Stimulated activated effector memory CD8-positive, alpha-beta T cell treated with anti-CD3 and anti-CD28 coated beads, Interleukin-12 subunit alpha, Interleukin-12 subunit beta, amount 100 ng/mL, for 72 hours (primary cell): ENCODE results near the gene HOXA7.

Experiments used
- ATAC-seq: fragments of 150-1000 bp; cut with Tn5 transposase; 2 replicates; pipeline ENCODE4 v1.10.0; 2021
- DNase-seq, 2 donors: peaks; one replicate each; pipeline ENCODE4 v3.0.0; 2021 to 2022; ENCODE audit warnings: low spot score in 2 of 2
- H3K27ac Mint-ChIP-seq: one replicate; pipeline ENCODE4 v1.8.0; 2022; ENCODE audit warnings: mild to moderate bottlenecking, mixed read lengths
- H3K36me3 Mint-ChIP-seq: one replicate; pipeline ENCODE4 v1.8.0; 2022; ENCODE audit warnings: mild to moderate bottlenecking, mixed read lengths
- H3K4me1 Mint-ChIP-seq: one replicate; pipeline ENCODE4 v1.8.0; 2022; ENCODE audit warnings: mixed read lengths
- H3K4me3 Mint-ChIP-seq: one replicate; pipeline ENCODE4 v1.8.0; 2022; ENCODE audit warnings: mild to moderate bottlenecking, mixed read lengths
- H3K9me3 Mint-ChIP-seq: one replicate; pipeline ENCODE4 v1.8.0; 2022; ENCODE audit warnings: mixed read lengths

Gene HOXA7

DNA sequence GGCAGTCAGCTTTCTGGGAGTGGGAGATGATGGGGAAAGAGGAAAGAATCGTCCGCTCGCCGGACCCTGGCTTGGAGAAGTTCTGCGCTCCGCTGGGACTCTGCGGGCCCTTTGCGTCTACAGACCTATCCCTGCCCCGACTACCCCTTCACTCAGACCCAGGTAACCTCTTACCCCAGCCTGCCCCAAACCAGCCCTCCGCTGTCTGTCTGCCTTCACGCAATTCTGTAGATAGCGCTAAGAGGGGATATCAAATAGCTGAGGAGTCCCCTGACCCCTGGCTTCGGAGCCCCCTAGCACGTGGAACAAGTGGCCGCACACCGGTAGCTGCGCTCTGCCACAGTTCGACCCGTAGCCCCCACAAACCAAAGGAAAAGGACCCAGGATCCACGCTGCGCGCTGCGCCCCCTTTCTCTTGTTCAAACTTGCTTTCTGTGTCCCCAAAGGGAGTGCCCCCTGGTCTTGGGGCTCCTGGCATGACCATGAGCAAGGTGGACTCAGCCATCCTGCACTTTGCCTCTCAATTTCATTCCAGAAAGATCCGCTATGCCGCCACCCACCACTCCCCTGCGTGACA lies 32.9 kb downstream of the HOXA7 start:
- Mint-ChIP-seq H3K9me3 (no peaks in the 10 kb centered on the region), H3K4me1 (no peaks in the 10 kb centered on the region), H3K4me3 (no peak overlapping the region), H3K27ac (no peak overlapping the region), H3K36me3 (no peaks in the 10 kb centered on the region)
- no peak for DNase-seq
- ATAC-seq = no peak

DNA sequence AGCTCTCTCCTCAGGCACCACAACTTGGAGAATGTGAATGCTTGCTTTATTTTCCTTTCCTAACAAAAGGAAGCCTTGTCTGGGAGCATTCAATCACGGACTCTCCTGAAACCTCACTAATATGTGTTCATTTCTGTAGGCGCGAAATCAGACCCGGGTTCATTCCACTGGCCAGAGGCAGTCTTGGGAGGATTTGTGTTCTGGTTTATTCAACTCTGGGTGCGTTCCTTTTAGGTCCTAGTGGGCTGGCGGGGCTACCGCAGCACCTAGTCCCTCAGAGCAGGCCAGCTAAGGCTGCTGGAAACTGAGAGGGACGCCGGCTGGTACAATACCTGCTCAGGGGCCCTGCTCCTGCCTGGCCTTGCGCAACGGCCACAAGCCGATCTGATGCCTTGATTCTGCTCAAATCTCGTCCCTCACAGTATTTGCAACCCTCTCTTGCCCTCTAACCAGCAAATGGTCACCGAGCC lies 33.4 kb downstream of the HOXA7 start:
- DNase-seq = no peak
- Mint-ChIP-seq H3K36me3 (no peaks in the 10 kb centered on the region), H3K27ac (no peak overlapping the region), H3K4me1 (no peaks in the 10 kb centered on the region), H3K9me3 (no peaks in the 10 kb centered on the region), H3K4me3 (no peak overlapping the region)
- ATAC-seq = no peak

DNA sequence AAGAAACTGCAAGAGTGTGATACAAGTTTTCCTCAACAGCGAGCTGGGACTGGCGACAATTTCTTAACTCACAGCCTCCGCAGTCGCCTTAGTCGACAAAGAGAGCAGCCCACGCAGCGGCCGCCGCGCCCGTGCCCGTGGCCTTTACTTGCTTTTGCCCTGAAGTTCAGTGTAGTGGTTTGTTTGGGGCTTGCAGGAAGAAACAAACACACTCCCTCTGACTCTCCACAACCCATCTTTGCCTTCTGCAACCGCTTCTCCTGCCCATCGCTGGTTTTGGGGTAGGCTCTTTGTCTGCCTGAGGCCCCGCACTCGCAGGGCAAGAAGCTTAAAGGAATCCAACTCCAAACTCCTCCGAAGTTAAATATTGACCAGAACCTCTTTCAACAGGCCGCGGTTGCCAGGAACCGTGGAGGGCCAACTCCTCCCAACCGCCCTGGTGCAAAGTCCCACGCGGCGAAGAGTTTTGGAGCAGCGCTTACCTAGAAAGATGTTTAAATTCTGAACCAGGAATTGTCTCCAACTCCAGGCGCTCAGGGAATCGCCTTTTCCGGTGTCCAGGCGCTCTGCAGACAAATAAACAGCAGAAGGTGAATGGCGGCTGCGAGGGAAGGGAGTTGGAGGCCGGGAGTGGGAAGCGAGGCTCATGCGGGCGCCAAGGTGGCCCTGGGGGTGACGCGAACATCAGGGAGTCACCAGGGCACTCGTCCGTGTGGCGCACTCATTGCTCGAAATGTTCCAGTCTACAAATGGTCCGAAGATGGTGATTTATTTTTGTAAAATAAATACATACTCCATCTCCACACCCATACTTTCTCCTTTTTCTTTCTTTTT lies 34.2 kb downstream of the HOXA7 start:
- H3K36me3 Mint-ChIP-seq = no peaks in the 10 kb centered on the region
- no peak for DNase-seq
- H3K4me3 Mint-ChIP-seq = no peak overlapping the region
- H3K9me3 Mint-ChIP-seq = no peaks in the 10 kb centered on the region
- no peaks in the 10 kb centered on the region for H3K4me1 Mint-ChIP-seq
- no peak for ATAC-seq
- H3K27ac Mint-ChIP-seq = no peak overlapping the region

DNA sequence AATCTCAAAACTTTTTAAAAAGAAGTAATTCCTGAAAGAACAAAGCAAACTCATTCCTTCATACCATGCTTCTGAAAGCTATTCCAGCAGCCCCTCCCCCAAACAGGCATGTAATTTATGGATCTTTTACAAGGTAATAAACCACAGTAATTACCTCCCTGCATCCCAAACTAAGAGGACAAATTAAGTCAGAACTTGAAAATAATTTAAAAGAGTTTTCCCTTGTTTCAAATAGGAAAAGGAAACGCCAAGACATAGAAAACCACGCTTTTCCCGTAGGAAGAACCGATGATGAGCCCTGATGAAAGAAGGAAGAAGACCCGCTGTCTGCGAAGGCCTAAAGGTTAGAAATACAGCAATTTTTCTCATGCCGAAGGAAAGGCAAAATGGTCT lies 34.8 kb downstream of the HOXA7 start:
- Mint-ChIP-seq H3K36me3 (no peaks in the 10 kb centered on the region), H3K4me1 (no peaks in the 10 kb centered on the region), H3K9me3 (no peaks in the 10 kb centered on the region), H3K4me3 (no peak overlapping the region), H3K27ac (no peak overlapping the region)
- DNase-seq (no peak), ATAC-seq (no peak)

DNA sequence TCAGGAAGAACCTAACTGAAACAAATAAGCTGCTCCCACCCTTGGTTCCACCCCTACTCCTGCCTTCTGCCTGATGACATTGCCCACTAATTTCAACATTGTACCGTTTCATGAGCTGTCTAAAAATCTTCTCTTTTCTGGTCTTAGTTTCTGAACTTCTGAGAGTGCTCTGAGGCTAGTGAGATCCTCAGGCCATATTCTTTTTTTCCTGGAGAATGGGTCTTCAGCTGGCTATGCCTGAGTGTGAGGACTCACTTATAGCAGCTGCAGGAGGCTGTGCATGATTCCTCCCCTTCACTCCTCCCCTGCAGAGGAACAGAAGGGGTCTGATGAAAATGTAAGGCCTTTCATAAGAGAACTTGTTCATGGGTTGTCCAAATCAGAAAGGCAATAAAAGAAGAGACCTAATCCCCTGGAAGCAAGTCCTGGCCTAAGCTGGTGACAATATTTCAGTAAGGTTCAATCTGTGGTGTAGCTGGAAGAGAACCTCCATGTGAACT lies 37.0 kb downstream of the HOXA7 start:
- no peaks in the 10 kb centered on the region for H3K36me3 Mint-ChIP-seq
- no peak overlapping the region for H3K27ac Mint-ChIP-seq
- ATAC-seq (no peak), DNase-seq (no peak)
- no peaks in the 10 kb centered on the region for H3K4me1 Mint-ChIP-seq
- no peaks in the 10 kb centered on the region for H3K9me3 Mint-ChIP-seq
- no peak overlapping the region for H3K4me3 Mint-ChIP-seq

DNA sequence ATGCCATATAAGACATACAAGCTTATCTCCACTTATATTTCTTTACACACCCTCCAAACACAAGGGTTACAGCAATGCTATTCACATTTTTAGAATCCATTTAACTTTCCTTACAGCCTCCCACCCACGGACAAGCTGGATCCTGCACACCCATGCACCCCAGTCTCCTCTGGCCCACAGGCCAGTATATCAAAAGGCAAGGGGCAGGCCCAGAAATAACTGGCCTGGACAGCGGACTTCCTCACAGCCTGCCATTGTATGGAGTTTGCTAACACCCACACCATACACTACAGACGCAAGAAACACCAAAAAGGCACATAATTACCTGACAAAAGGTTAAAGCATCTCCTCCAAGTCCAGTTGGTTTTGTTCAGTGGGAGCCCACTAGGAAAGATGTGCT lies 37.9 kb downstream of the HOXA7 start:
- Mint-ChIP-seq H3K4me3 (no peak overlapping the region), H3K27ac (no peak overlapping the region), H3K36me3 (no peaks in the 10 kb centered on the region), H3K9me3 (no peaks in the 10 kb centered on the region), H3K4me1 (no peaks in the 10 kb centered on the region)
- DNase-seq (no peak), ATAC-seq (no peak)

DNA sequence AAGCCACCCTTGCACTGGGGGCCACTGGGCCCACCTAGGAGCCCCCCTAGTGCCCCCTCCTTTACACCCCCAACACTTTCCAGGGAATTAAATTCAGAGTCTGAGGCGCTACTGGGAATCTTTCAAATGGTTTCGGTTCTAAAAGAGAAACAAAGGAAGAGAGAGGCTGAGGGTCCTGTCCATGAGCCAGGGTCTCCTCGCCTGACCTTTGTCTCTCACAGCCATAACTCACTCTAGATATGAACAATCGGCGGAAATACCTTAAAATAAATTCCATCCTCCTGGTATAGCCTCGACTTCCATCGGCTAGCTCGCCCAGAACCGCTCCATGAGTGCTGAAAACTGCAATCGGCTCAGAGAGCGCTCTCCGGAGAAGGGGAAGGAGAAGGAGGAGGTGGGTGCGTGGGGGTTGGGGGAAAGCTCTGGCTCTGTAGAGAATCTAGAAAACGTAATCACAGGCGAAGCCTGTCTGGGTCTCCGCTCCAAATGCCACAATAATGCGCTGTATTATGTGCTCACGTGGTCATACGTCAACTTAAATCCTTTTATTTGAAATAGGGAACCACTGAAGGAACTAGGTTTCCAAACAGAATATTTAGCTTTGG lies 38.5 kb downstream of the HOXA7 start:
- DNase-seq (no peak), ATAC-seq (no peak)
- Mint-ChIP-seq H3K4me3 (no peak overlapping the region), H3K27ac (no peak overlapping the region), H3K36me3 (no peaks in the 10 kb centered on the region), H3K4me1 (no peaks in the 10 kb centered on the region), H3K9me3 (no peaks in the 10 kb centered on the region)

DNA sequence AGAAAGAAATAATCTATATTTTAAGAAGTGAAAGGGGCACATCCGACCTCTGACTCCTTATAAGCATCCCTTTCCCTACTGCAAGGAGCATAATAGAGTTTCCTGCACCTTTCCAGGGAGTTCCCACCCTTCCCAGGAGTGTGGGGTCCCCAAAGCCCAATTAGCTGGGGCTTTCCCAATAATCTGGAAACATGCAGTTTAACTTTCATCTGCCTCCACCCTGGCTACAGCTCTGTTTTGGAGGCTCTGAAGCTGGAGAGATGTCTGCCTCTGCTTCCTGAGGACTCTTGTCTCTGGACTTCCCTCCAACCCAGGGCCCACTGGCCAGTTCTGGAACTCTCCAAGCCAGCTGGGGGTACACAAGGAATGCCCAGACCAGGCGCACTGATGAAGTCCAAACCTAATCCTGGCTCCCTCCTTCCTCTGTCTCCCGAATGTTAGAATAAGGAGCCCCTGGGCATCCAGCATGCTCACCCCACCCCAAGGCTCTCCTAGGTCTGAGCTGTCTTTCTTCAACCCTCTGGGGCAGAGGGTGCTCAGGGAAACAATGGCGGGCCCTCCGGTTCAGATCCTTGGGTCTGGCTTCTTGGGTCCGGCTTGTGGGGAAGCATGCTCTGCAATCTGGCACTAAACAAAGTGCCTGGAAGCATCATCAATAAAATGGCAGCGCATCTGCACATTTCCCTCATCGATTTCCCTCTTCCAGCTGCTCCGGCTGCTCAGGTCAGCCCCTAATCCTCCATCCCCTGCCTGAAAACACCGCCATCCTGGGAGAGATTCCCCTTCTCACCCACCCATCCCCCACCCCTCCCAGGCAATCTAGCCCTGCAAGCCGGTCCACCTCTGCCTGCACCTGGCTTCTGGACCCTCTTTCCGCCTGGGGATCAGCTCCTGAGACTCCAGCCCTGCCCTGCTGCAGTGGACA lies 39.3 kb downstream of the HOXA7 start:
- no peak for DNase-seq
- ATAC-seq = no peak
- Mint-ChIP-seq H3K27ac (no peak overlapping the region), H3K4me3 (no peak overlapping the region), H3K9me3 (no peaks in the 10 kb centered on the region), H3K4me1 (no peaks in the 10 kb centered on the region), H3K36me3 (no peaks in the 10 kb centered on the region)

DNA sequence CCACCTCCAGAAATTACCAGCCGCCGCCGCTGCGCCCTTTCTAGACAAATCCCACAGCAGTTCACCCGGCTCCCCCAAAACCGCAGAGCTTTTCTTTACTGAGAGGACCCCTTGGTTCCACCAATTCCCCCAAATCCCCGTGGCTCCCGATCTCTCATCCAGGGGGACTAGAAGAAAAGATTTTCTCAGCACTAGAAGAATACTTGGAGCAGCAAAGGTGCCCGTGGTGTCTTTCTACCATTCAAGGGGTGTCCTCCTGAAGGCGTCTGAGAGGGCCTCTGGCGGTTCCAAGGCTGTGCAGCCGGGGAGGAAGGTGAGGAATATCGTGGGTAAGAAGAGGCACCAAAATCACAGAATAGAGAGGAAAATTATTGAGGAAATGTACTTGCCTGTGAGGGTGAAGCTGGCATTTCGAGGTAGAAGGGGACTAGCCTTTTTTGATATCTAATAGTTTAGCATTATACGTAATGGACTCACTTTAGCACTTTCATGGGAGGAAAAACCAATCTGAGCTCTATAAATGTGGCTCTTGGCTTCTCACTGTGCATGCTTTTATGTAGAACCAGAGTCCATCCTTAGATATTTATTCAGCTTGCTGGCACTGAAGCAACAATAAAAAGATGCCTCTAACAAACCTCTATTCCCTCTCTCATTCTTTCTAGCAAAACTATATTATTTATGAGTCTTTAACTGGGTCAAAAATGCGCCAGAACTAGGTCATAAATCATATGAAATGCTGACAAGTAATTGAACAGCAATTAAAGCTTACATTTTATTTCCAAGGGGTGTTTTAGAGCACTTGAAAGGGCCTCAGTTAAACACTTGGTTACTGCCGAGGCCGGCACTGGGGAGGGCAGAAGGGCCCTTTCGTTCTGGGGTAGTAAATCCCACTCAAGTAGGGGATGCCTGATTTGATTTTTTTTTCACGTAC lies 40.2 kb downstream of the HOXA7 start:
- ATAC-seq (no peak), DNase-seq (no peak)
- Mint-ChIP-seq H3K4me1 (no peaks in the 10 kb centered on the region), H3K27ac (no peak overlapping the region), H3K36me3 (no peaks in the 10 kb centered on the region), H3K4me3 (no peak overlapping the region), H3K9me3 (no peaks in the 10 kb centered on the region)

DNA sequence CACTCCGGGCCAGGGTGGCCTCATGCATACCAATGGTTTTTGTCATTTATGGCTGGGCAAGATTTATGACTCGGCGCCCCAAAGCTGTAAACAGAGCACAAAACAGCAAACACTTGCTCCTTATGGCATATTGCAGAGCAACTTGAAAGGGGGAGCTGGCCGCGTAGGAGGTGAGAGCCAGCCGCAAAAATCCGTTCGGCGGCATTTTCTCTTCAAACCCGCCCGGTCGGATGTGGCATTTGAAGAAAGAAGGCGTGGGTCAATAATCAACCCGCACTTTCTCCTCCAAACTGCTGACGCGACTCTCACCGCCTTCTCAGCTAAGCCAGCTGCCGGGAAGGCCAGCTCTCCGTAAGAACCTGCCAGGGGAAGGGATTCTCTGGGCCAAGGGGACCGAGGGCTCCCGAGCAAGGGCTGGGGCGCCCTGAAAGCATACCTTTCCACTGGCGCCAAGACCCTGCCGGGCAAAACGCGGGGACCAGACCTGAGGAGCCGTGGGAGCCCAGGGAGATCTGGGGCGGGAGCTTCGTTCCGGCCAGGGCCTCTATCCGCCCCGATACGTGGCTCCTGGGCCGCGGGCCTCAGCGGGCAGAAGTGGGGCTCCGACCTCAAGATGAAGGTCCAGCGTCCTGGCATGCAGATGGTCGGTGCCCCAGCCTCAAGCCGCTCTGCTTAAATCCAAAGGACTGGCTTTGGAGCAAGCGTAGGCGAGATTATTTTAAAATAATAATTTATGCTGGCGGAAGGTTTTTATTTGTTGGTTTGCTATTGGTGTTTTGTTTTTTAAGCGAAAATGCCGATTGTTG lies 41.1 kb downstream of the HOXA7 start:
- no peak for ATAC-seq
- Mint-ChIP-seq H3K36me3 (no peaks in the 10 kb centered on the region), H3K27ac (no peak overlapping the region)

DNA sequence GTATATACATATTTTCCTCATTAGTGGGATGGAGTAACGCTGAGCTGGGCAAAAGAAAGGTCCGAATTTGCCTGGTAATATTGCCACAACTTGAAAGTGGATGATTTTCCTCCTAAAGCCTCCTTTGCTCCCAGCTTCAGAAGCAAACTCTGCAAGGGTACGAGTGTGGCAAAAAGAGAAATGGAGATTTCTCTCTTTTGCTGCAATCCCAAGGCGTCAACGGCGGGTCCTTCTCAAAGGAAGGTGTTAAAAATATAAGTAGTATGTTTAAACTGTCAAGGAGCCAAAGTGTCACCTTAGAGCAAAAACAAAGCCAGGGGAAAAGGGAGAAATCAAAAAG lies 41.6 kb downstream of the HOXA7 start:
- H3K9me3 Mint-ChIP-seq = no peaks in the 10 kb centered on the region
- no peak overlapping the region for H3K4me3 Mint-ChIP-seq
- H3K4me1 Mint-ChIP-seq = no peaks in the 10 kb centered on the region
- DNase-seq (no peak), ATAC-seq (no peak)
- no peaks in the 10 kb centered on the region for H3K36me3 Mint-ChIP-seq
- H3K27ac Mint-ChIP-seq = no peak overlapping the region

More for the DNA sequence above, 41.1 kb downstream of the HOXA7 start:
- H3K9me3 Mint-ChIP-seq = no peaks in the 10 kb centered on the region
- H3K4me3 Mint-ChIP-seq = no peak overlapping the region
- no peaks in the 10 kb centered on the region for H3K4me1 Mint-ChIP-seq
- DNase-seq = no peak

DNA sequence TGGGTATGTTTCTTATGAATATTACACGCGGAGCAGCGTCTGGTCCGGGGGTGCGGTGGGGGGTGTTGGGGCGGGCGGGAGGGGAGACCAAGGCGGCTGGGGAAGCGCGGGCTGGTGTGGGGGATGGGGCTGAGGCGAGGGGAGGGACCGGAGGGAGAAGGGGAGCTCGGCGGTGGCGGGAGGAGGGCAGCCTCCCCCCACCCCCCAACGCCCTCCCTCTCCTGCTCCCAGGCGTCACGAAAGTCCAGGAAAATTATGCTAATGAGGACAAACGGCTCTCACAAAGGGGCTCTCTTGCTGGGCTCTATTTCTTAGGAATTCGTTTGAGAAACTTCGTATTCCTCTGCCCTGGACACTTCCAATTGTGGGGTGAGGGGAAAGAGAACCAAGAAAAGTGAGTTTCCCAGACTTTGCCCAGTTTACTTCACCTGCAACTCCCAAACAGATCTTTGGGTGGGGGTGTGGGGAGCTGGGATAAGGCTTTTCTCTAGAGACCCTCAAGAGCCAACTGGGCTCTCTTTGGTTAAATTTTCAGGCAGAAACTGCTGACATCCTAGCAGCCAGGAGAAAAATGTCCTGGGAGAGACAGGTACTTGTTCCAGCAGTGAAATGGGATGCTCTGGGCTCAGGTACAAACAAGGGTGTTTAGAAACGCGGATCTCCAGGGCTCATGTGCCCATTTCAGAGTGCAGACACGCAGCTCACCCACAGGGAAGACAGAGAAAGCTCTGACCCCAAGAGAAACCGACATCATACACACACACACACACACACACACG lies 42.3 kb downstream of the HOXA7 start:
- H3K27ac Mint-ChIP-seq = no peak overlapping the region
- no peaks in the 10 kb centered on the region for H3K36me3 Mint-ChIP-seq
- no peaks in the 10 kb centered on the region for H3K9me3 Mint-ChIP-seq
- DNase-seq = no peak
- no peak for ATAC-seq
- H3K4me1 Mint-ChIP-seq = no peaks in the 10 kb centered on the region
- H3K4me3 Mint-ChIP-seq = no peak overlapping the region
